GM23248 (cell line): ENCODE measurements around the gene TBK1. TPM values are rescaled to one million over a fixed set of nuclear protein-coding genes. Genes with fewer than 3 reads are reported as not detected.

Source experiments
- DNase-seq: peaks from one replicate; pipeline ENCODE4 v3.0.0-alpha.2; 2015
- H2AFZ ChIP-seq: fragments of 200-600 bp; sonication (generic); 2 replicates; pipeline ENCODE4 v1.6.1; 2016; ENCODE audit warnings: antibody characterized with exemption
- H3F3A ChIP-seq: fragments of 200-600 bp; sonication (generic); 2 replicates; pipeline ENCODE4 v1.6.1; 2016; ENCODE audit warnings: mild to moderate bottlenecking, antibody characterized with exemption, mixed run types; ENCODE audit not compliant: insufficient read depth
- H3K27ac ChIP-seq: fragments of 200-600 bp; sonication (generic); 2 replicates; pipeline ENCODE4 v1.5.1; 2016; ENCODE audit warnings: mild to moderate bottlenecking
- H3K27me3 ChIP-seq: fragments of 200-600 bp; sonication (generic); replicated peaks from 2 replicates; pipeline ENCODE4 v1.6.1; 2016; ENCODE audit warnings: mild to moderate bottlenecking; ENCODE audit not compliant: insufficient read depth
- H3K36me3 ChIP-seq: fragments of 200-600 bp; sonication (generic); 2 replicates; pipeline ENCODE4 v1.6.1; 2016; ENCODE audit warnings: low read depth, mild to moderate bottlenecking
- H3K4me1 ChIP-seq: fragments of 200-600 bp; sonication (generic); 2 replicates; pipeline ENCODE4 v1.6.1; 2016; ENCODE audit warnings: mild to moderate bottlenecking; ENCODE audit not compliant: insufficient read depth
- H3K4me2 ChIP-seq: fragments of 200-600 bp; sonication (generic); one replicate; pipeline ENCODE4 v1.6.1; 2016; ENCODE audit warnings: mild to moderate bottlenecking; ENCODE audit not compliant: unreplicated experiment
- H3K4me3 ChIP-seq: fragments of 200-600 bp; sonication (generic); 2 replicates; pipeline ENCODE4 v1.5.1; 2016; ENCODE audit warnings: mild to moderate bottlenecking
- H3K79me2 ChIP-seq: fragments of 200-600 bp; sonication (generic); 2 replicates; pipeline ENCODE4 v1.6.1; 2016; ENCODE audit warnings: mild to moderate bottlenecking; ENCODE audit not compliant: insufficient read depth
- H3K9ac ChIP-seq: fragments of 200-600 bp; sonication (generic); 2 replicates; pipeline ENCODE4 v1.6.1; 2016; ENCODE audit warnings: mild to moderate bottlenecking
- H3K9me2 ChIP-seq: fragments of 200-600 bp; sonication (generic); 2 replicates; pipeline ENCODE4 v1.6.1; 2016; ENCODE audit warnings: mixed run types, mild to moderate bottlenecking, moderate library complexity; ENCODE audit not compliant: insufficient read depth
- H3K9me3 ChIP-seq: fragments of 200-600 bp; sonication (generic); one replicate; pipeline ENCODE4 v1.6.1; 2017; ENCODE audit warnings: low read depth
- H4K20me1 ChIP-seq: fragments of 200-600 bp; sonication (generic); 2 replicates; pipeline ENCODE4 v1.6.0; 2016; ENCODE audit not compliant: insufficient read depth
- EZH2 ChIP-seq: fragments of 200-600 bp; sonication (generic); IDR thresholded peaks from 2 replicates; pipeline ENCODE4 v1.6.1; 2018; ENCODE audit warnings: antibody characterized with exemption, mild to moderate bottlenecking; ENCODE audit not compliant: insufficient read depth, poor library complexity, severe bottlenecking
- EZH2phosphoT487 ChIP-seq: fragments of 200-600 bp; sonication (generic); IDR thresholded peaks from 2 replicates; pipeline ENCODE4 v1.6.1; 2018; ENCODE audit warnings: antibody characterized with exemption, moderate library complexity, mild to moderate bottlenecking, low read depth; ENCODE audit not compliant: insufficient read depth
- WGBS, 2 experiments: methylation state at CpG; one replicate each; pipeline ENCODE4 v1.1.6; 2015 to 2017; ENCODE audit warnings: low lambda C conversion rate in 2 of 2, low coverage in 1 of 2; ENCODE audit errors: missing lambda C conversion rate in 2 of 2; 5-methylcytosine and 5-hydroxymethylcytosine counted together
- in situ Hi-C: fragments of 300-500 bp; cut with MboI; formaldehyde crosslinking; loops from 2 replicates; pipeline ENCODE4 v1.15.0; 2020
- polyA plus RNA-seq: library from polyadenylated mRNA; unstranded; fragments of >200 nt; fragmentation: Nextera tagmentation; extraction: Ambion mirVana; gene quantifications from 2 replicates; pipeline ENCODE4 v1.2.1, GENCODE V29; 2016
- total RNA-seq: library from RNA; depleted of rRNA; stranded (reverse); fragments of >200 nt; shearing (Covaris generic); gene quantifications from 2 replicates; pipeline ENCODE4 v1.2.3, GENCODE V29; 2014

Gene TBK1
- total and polyA plus RNA-seq, 2 experiments from 2014 or later, result 25.2 to 29.4 TPM

GRCh38 chr12:64470495-64470894 lies 18.6 kb downstream of the TBK1 start:
- no peak overlapping the region for H2AFZ ChIP-seq
- no peaks in the 10 kb centered on the region for H3K4me1 ChIP-seq
- no peaks in the 10 kb centered on the region for H3K27me3 ChIP-seq
- H3K9me3 ChIP-seq, result no peaks in the 10 kb centered on the region
- TF ChIP-seq EZH2phosphoT487 (no peak), EZH2 (no peak)
- H3K79me2 ChIP-seq, result peaks cover 29% of the 10 kb centered on the region
- no peaks in the 10 kb centered on the region for H3K9me2 ChIP-seq
- H3K4me3 ChIP-seq, result no peak overlapping the region
- WGBS, 2 experiments, result 96 to 97% methylated on average over 2 of the region's 2 CpGs
- no peak overlapping the region for H3K9ac ChIP-seq
- H4K20me1 ChIP-seq, result no peaks in the 10 kb centered on the region
- in situ Hi-C loops, result no loop called here
- H3K4me2 ChIP-seq, result no peak overlapping the region
- no peak overlapping the region for H3K27ac ChIP-seq
- H3K36me3 ChIP-seq, result peaks cover 51% of the 10 kb centered on the region
- no peak for DNase-seq
- no peaks in the 10 kb centered on the region for H3F3A ChIP-seq

DNA sequence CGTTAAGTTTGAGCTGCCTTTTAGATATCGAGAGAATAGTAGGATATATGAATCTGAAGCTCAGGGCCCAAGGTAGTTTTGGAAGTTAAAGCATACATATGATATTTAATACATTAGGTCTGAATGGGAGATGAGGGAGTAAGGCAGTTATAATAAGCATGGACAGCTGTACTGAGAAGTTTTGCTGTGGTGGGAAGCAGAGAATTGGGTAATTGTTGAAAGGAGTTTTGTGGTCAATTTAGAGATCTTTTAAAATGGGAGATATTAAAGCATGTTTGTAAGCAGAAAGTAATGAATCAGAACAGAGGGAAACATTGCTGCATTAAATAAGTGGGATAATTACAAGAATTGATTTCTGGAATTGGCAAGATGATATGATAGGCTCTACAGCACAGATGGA lies 21.3 kb downstream of the TBK1 start:
- Histone ChIP-seq H2AFZ (no peak overlapping the region), H3K4me2 (no peak overlapping the region), H3K27ac (no peak overlapping the region), H3F3A (0 out of 2 replicates have a peak, but pooled peaks cover 4% of the 10 kb centered on the region), H4K20me1 (no peaks in the 10 kb centered on the region), H3K9me3 (no peaks in the 10 kb centered on the region), H3K9me2 (no peaks in the 10 kb centered on the region), H3K9ac (no peak overlapping the region), H3K4me3 (no peak overlapping the region), H3K27me3 (no peaks in the 10 kb centered on the region), H3K79me2 (peaks cover 52% of the 10 kb centered on the region), H3K36me3 (peaks cover 54% of the 10 kb centered on the region), H3K4me1 (no peaks in the 10 kb centered on the region; the same call in 1 of the 2 replicates)
- no peak for TF ChIP-seq EZH2phosphoT487
- 99 to 100% methylated on average over 2 of the region's 2 CpGs for WGBS, 2 experiments
- in situ Hi-C loops, result no loop called here
- DNase-seq, result no peak

DNA sequence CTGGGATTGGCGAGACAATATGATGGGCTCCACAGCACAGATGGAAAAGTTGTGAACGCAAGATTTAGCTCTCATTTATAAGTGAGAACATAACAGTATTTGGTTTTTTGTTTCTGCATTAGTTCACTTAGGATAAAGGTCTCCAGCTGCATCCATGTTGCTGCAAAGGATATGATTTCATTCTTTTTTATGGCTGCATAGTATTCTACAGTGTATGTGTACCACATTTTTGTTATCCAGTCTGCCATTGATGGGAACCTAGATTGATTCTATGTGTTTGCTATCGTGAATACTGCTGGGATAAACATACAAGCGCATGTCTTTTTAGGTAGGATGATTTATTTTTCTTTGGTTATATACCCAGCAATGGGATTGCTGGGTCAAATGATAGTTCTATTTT lies 23.6 kb downstream of the TBK1 start:
- H4K20me1 ChIP-seq, result no peaks in the 10 kb centered on the region
- H3K9ac ChIP-seq, result no peak overlapping the region
- TF ChIP-seq EZH2phosphoT487 (no peak), EZH2 (no peak)
- WGBS, 2 experiments, result 97 to 99% methylated on average over 4 of the region's 4 CpGs
- peaks cover 63% of the 10 kb centered on the region for H3K79me2 ChIP-seq
- peaks cover 24% of the 10 kb centered on the region for H3F3A ChIP-seq
- peaks cover 44% of the 10 kb centered on the region for H3K36me3 ChIP-seq
- in situ Hi-C loops, result no loop called here
- no peak overlapping the region for H2AFZ ChIP-seq
- no peaks in the 10 kb centered on the region for H3K27me3 ChIP-seq
- H3K9me3 ChIP-seq, result no peaks in the 10 kb centered on the region
- peaks cover 23% of the 10 kb centered on the region for H3K4me1 ChIP-seq
- DNase-seq, result no peak
- H3K27ac ChIP-seq, result no peak overlapping the region
- no peak overlapping the region for H3K4me3 ChIP-seq
- no peaks in the 10 kb centered on the region for H3K9me2 ChIP-seq
- H3K4me2 ChIP-seq, result no peak overlapping the region

DNA sequence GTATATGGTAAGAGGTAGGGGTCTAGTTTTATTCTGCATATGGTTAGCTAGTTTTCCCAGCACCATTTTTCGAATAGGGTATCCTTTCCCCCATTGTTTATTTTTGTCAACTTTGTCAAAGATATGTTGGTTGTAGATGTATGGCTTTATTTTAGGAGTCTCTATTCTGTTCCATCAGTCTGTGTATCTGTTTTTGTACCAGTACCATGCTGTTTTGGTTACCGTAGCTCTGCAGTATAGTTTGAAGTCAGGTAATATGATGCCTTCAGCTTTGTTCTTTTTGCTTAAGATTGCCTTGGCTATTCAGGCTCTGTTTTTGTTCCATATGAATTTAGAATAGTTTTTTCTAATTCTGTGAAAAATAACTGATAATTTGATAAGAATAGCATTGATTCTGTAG lies 24.9 kb downstream of the TBK1 start:
- 95 to 99% methylated on average over 2 of the region's 2 CpGs for WGBS, 2 experiments
- TF ChIP-seq EZH2 (no peak), EZH2phosphoT487 (no peak)
- Histone ChIP-seq H3K4me1 (peaks cover 25% of the 10 kb centered on the region), H3K36me3 (peaks cover 49% of the 10 kb centered on the region), H3K27ac (no peak overlapping the region), H3K27me3 (no peaks in the 10 kb centered on the region), H3K79me2 (peaks cover 70% of the 10 kb centered on the region), H3K9me3 (no peaks in the 10 kb centered on the region), H3K4me2 (no peak overlapping the region), H2AFZ (no peak overlapping the region), H3F3A (peaks cover 24% of the 10 kb centered on the region), H3K9ac (no peak overlapping the region), H3K9me2 (no peaks in the 10 kb centered on the region), H4K20me1 (no peaks in the 10 kb centered on the region), H3K4me3 (no peak overlapping the region)
- in situ Hi-C loops, result no loop called here
- no peak for DNase-seq

DNA sequence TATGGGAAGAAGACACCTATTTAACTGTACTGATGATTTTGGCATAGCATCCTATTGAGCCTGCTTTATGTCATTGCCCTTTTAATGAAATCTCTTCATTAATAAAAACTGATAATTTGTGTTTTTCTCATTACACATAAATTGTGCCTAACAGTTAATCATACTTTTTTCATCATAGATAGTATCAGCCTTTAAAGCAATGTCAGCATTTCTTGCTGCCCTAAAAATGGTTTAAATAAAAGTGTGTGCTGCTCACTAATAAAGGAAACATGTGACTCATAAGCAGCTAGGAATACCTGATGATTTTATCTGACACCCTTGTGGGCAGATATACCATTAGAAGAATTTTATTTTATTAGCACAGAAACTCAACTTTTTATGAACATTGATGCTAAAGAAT lies 26.7 kb downstream of the TBK1 start:
- Histone ChIP-seq H3K27ac (no peak overlapping the region), H3K9ac (no peak overlapping the region), H3K79me2 (peaks cover 62% of the 10 kb centered on the region), H4K20me1 (no peaks in the 10 kb centered on the region), H3K9me2 (no peaks in the 10 kb centered on the region), H3K27me3 (no peaks in the 10 kb centered on the region), H3K4me1 (peaks cover 25% of the 10 kb centered on the region), H3K9me3 (no peaks in the 10 kb centered on the region), H3K4me2 (peak overlapping the region; percentile 29), H3K4me3 (no peak overlapping the region), H3K36me3 (peaks cover 58% of the 10 kb centered on the region), H2AFZ (no peak overlapping the region), H3F3A (peaks cover 24% of the 10 kb centered on the region)
- peak; percentile 7 for DNase-seq
- TF ChIP-seq EZH2 (no peak), EZH2phosphoT487 (no peak)
- in situ Hi-C loops, result no loop called here
